K562 treated with DMSO at 1 percent for 24 hours (cell line): Measurements from ENCODE around the gene FERMT1. TPM values are rescaled to one million over a fixed set of nuclear protein-coding genes. Genes with fewer than 3 reads are reported as not detected.

Experiments
- total RNA-seq: library from RNA; unstranded; fragments of 300-600 nt; gene quantifications from 2 replicates; pipeline ENCODE4 v1.2.3, GENCODE V29; 2022; ENCODE audit warnings: low read depth; ENCODE audit not compliant: insufficient read depth

FERMT1 gene, protein sequence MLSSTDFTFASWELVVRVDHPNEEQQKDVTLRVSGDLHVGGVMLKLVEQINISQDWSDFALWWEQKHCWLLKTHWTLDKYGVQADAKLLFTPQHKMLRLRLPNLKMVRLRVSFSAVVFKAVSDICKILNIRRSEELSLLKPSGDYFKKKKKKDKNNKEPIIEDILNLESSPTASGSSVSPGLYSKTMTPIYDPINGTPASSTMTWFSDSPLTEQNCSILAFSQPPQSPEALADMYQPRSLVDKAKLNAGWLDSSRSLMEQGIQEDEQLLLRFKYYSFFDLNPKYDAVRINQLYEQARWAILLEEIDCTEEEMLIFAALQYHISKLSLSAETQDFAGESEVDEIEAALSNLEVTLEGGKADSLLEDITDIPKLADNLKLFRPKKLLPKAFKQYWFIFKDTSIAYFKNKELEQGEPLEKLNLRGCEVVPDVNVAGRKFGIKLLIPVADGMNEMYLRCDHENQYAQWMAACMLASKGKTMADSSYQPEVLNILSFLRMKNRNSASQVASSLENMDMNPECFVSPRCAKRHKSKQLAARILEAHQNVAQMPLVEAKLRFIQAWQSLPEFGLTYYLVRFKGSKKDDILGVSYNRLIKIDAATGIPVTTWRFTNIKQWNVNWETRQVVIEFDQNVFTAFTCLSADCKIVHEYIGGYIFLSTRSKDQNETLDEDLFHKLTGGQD
- 0.06 and 0.10 TPM in 2 replicates for total RNA-seq

DNA sequence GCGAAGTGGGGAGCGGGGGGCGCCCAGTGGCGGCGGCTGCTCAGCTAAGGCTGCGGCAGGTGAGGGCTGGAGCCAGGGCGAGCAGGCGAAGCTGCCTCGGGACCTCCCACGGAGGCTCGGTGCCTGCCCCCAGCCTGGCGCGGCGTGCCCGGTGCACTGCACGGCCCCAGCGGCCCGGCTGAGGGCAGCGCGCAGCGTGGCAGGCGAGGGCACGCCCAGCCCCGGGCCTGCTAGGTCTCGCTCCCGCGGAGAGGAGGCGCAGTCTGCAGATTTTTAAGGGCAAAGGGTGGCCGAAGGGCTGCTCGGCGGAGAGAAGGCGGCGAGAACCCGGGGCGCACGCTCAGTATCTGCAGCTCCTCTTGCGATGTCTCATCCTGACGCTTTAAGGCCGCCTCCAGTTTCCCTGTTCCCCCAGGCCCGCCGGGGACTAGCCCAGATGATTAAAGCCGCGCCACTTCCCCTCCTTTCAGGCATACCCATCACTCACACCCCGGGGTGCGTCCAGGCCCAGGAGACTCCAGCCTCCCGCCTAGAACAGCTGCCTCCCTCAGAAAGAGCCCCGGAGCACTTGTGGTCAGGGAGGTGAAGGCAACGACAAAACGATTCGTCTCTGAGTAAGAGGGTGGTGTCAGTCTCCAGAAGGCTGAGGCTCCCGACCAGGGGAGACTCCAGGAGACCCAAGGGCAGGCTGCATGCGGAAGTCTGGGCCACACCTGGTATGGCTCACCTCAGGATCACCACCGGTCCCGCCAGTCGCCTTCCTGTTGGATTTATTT lies at the start of gene FERMT1:
FERMT1 (minus strand) TSS at position 158 of the 776 bp plus-strand sequence. CDS start 3,476 bp downstream, outside the sequence.

DNA sequence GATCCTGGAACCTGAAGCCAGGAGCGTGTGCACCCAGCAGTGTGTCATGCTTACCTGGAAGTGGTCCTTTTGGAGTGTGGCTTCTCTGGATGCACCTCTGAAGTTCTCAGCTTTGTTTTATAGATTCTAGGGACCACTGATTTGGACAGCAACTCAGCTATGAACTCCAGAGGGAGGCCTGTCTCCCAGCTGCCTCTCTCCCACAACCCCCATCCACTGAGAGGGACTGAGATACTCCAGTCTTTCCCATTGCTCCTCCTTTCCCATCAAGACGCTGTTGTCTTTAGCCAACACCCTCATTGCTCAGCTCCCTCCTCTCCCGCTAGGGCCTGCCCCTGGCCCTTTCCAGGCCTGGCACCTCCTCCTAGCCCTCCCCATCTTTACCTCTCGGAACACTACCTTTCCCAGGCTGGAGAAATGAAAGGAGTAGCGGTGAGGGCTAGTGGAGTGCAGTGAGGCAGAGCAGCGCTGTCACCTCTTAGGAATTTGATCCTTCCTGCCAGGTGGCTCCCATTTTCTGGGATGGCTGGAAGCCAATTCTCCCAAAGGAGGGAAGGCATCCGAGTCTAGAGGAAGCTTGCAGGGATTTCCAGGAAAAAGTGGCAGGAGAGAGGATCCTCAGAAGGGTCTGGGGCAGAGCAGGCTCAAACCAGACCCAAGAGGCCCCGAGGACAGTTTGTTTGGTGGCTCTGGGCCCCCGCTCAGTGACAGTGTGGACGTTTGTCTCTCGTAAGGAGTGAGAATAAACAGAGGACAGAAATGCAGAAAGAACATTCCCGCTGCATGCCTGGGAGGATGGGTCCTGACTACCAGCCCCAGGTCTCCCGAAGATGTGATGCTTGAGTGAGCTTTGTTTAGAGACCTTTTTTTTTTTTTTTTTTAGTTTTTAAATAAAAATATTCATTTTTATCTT lies 68.8 kb downstream of the FERMT1 start, which contains the start of gene LRRN4:
LRRN4 (minus strand) TSS at position 285 of the 913 bp plus-strand sequence. CDS start 1,261 bp downstream, outside the sequence.

Other genes with a start within 250 kb of the FERMT1 start
- not detected in 2 replicates for gene CHGB, start 211.5 kb downstream of the FERMT1 start, total RNA-seq
- gene TRMT6, start 172.5 kb downstream of the FERMT1 start, total RNA-seq: 6.5 and 6.8 TPM in 2 replicates
- 10.7 and 13.6 TPM in 2 replicates for gene MCM8, start 172.4 kb downstream of the FERMT1 start, total RNA-seq
- 12.4 TPM in 2 replicates for gene CRLS1, start 116.9 kb downstream of the FERMT1 start, total RNA-seq
- not detected in 2 replicates for gene LRRN4, start 69.0 kb downstream of the FERMT1 start, total RNA-seq